ENCODE measurements around the gene OR2T10.

The OR2T10 gene

GRCh38 chr1:248618878-248619277, 21.4 kb upstream of the OR2T10 start:
- Histone ChIP-seq H3K4me3 (ENCODE audit: low read depth, low read length) (no peak overlapping the region), H3K36me3 (no peaks in the 10 kb centered on the region), H3K9me3 (no peaks in the 10 kb centered on the region), H3K4me1 (no peaks in the 10 kb centered on the region), H3K27me3 (peaks cover 3% of the 10 kb centered on the region)
- DNase-seq, result peak; percentile 75
- peak; percentile 81 for TF ChIP-seq CTCF (IDR thresholded peaks at IDR 0.05; ENCODE audit: low read depth, low read length)

GRCh38 chr1:248618119-248618518, 20.6 kb upstream of the OR2T10 start:
- Histone ChIP-seq H3K27me3 (no peaks in the 10 kb centered on the region; the same call in 1 of the 2 replicates), H3K36me3 (no peaks in the 10 kb centered on the region), H3K4me1 (no peaks in the 10 kb centered on the region), H3K4me3 (ENCODE audit: low read depth, low read length) (no peak overlapping the region), H3K9me3 (no peaks in the 10 kb centered on the region)
- DNase-seq, result no peak
- TF ChIP-seq CTCF (IDR thresholded peaks at IDR 0.05; ENCODE audit: low read depth, low read length), result 0 out of 2 replicates have a peak, but pooled peaks have one; percentile 3

- Histone ChIP-seq H3K27me3 (no peaks in the 10 kb centered on the region; the same call in none of the 2 replicates), H3K9me3 (no peaks in the 10 kb centered on the region), H3K4me1 (no peaks in the 10 kb centered on the region), H3K4me3 (ENCODE audit: low read depth, low read length) (no peak overlapping the region), H3K36me3 (no peaks in the 10 kb centered on the region)
- no peak for TF ChIP-seq CTCF (IDR thresholded peaks at IDR 0.05; ENCODE audit: low read depth, low read length)
- no peak for DNase-seq
Measured at GRCh38 chr1:248613742-248614141, 16.2 kb upstream of the OR2T10 start.

- Histone ChIP-seq H3K9me3 (no peaks in the 10 kb centered on the region), H3K4me1 (no peaks in the 10 kb centered on the region), H3K27me3 (no peaks in the 10 kb centered on the region; the same call in 1 of the 2 replicates), H3K36me3 (no peaks in the 10 kb centered on the region), H3K4me3 (ENCODE audit: low read depth, low read length) (no peak overlapping the region)
- no peak for TF ChIP-seq CTCF (IDR thresholded peaks at IDR 0.05; ENCODE audit: low read depth, low read length)
- DNase-seq, result no peak
Measured at GRCh38 chr1:248611883-248612414, 14.4 kb upstream of the OR2T10 start.

- Histone ChIP-seq H3K36me3 (no peaks in the 10 kb centered on the region), H3K4me3 (ENCODE audit: low read depth, low read length) (no peak overlapping the region), H3K27me3 (no peaks in the 10 kb centered on the region; the same call in 1 of the 2 replicates), H3K9me3 (no peaks in the 10 kb centered on the region), H3K4me1 (no peaks in the 10 kb centered on the region)
- TF ChIP-seq CTCF (IDR thresholded peaks at IDR 0.05; ENCODE audit: low read depth, low read length), result no peak
- no peak for DNase-seq
Measured at GRCh38 chr1:248610301-248610700, 12.8 kb upstream of the OR2T10 start.

- no peaks in the 10 kb centered on the region for H3K9me3 ChIP-seq
- TF ChIP-seq CTCF (IDR thresholded peaks at IDR 0.05; ENCODE audit: low read depth, low read length), result no peak
- no peaks in the 10 kb centered on the region for H3K4me1 ChIP-seq
- DNase-seq, result no peak
- no peaks in the 10 kb centered on the region for H3K27me3 ChIP-seq
- no peaks in the 10 kb centered on the region for H3K36me3 ChIP-seq
- no peak overlapping the region for H3K4me3 ChIP-seq (ENCODE audit: low read depth, low read length)
Measured at GRCh38 chr1:248599396-248599795, 1.9 kb upstream of the OR2T10 start.

Measured in BE2C (cell line).